Choroid plexus epithelial cell (primary cell): ENCODE measurements around the gene NSD1.
A peak's percentile ranks its signal among the peaks of the same experiment; 100 is the strongest.

ENCODE experiments used
- DNase-seq: peaks from one replicate; pipeline ENCODE4 v3.0.0-alpha.2; 2010; ENCODE audit warnings: low read depth
- H3K4me3 ChIP-seq: 2 replicates; pipeline ENCODE4 v1.5.1; 2011; ENCODE audit warnings: low read depth, mild to moderate bottlenecking, control low read depth, low read length, moderate library complexity
- CTCF ChIP-seq: conservative IDR thresholded peaks from 2 replicates; pipeline ENCODE4 v1.5.1; 2011; ENCODE audit warnings: low read depth, mild to moderate bottlenecking, control low read depth, inconsistent platforms, low read length, moderate library complexity

Gene NSD1

DNA sequence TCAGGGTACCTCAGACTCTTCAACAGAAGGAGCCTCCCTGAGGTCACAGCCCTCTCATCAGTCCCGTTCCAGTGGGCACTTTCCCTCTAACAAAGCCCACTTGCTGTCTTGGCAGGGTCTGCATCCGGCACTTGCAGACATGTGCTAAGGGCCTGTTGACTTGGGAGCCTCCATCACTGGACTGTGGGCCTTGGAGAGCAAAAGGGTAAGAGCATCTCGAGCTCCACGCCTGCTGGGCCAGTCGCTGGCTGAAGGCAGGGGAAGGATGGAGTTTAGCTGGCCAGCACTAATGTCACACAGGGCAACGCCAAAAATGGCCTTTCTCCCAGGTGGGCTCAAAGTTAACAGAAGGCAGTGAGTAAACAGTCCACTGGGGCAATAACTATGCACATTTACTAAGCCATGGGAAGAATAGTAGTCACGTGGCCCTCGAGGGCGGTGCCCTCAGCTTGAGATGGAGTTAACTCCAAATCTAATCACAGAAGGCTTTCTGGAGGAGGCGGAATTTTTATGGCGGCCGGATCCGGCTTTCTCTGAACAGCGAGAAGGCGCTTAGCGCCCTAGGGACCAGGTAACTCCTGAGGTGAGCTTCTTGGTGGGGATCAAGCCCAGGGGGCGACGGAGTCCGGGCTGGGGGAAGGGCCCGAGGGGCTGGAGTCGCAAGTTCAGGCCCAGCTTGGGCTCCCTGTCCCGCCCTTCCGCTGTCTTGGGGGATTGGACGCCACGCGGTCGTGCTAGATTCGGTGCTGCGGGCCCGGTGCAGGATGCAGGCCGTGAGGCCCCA lies 2.0 kb upstream of the NSD1 start:
- no peak for DNase-seq
- no peak overlapping the region for H3K4me3 ChIP-seq
- TF ChIP-seq CTCF, result no peak

DNA sequence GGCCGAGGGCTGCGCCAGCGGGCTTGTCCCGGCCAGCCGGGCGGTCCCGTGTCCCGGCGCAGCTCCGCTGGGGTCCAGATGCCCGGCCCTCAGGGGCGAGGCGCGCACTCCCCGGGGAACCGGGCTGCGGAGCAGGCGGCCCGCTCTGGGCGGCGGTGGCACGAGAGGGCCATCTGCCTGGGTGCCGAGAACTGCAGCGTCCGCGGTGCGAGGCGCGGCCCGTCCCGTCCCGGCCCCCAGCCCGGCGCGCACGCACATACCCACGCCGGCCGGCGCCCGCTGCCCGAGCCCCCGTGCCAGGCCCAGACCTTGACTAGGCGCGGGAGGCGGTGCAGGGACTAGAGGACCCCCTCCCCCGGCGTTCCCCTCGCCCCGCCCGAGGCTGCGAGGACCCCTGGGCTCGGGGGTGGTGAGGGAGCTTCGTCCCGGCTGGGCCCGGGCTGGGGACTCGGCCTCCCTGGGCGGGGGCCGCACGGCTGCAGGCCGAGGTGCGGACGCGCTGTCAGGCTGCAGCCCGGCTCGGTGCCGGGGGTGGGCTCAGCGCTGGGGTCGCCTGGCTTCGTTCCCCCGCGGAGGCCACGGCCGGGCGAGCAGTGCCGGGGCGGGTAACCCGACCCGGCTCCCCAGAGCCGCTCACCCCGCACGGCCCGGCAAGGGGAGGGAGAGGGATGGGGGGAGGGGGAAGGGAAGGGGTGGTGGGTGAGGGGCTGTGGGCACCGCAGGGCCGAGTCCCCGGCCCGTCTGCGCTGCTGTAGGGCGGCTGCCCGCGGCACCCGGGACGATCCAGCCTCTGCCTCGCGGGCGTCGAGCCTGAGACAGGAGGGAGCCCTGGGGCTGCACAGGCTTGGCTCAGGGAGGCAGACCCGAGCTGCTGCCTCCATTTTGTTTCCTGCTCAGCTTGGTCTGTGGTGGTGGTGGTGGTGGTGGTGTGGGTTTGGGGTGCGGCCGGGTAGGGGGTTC lies 1.2 kb upstream of the NSD1 start:
- DNase-seq, result peak; percentile 43
- no peak for TF ChIP-seq CTCF
- peak overlapping the region; percentile 73 for H3K4me3 ChIP-seq

- peak; percentile 55 for DNase-seq
- peak overlapping the region; percentile 73 for H3K4me3 ChIP-seq
- TF ChIP-seq CTCF, result no peak
Measured at GRCh38 chr5:177133853-177134696, 502 bp downstream of the NSD1 start.

- TF ChIP-seq CTCF, result no peak
Measured at GRCh38 chr5:177134697-177135225, 1.2 kb downstream of the NSD1 start.

GRCh38 chr5:177140312-177140711 lies 6.7 kb downstream of the NSD1 start:
- TF ChIP-seq CTCF, result no peak
- no peak overlapping the region for H3K4me3 ChIP-seq
- DNase-seq, result no peak

More at GRCh38 chr5:177134697-177135225, 1.2 kb downstream of the NSD1 start:
- no peak for DNase-seq
- peak overlapping the region; percentile 73 for H3K4me3 ChIP-seq

DNA sequence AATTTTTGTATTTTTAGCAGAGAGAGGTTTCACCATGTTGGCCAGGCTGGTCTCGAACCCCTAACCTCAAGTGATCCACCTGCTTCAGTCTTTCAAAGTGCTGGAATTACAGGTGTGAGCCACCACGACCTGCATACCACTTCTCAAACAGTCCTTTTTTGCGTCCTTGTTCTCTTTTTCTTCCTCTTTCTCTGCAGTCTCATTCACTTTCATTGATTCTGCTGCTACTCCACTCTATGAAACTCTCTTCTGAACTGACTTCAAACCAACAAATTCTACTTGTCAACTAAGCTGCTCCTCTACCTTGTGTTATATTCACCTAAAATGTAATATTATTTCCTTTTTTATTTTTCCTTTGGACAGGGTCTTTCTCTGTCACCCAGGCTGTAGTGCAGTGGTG lies 7.9 kb downstream of the NSD1 start:
- TF ChIP-seq CTCF, result no peak
- H3K4me3 ChIP-seq, result no peak overlapping the region

More for the DNA sequence above, 7.9 kb downstream of the NSD1 start:
- no peak for DNase-seq
